Stimulated activated CD8-positive, alpha-beta memory T cell treated with anti-CD3 and anti-CD28 coated beads, Interleukin-2, amount 100 ng/mL, for 48 hours (primary cell): ENCODE measurements around the gene C11orf91.
"Not testable (repeated sequence)": the region's sequence is repeated elsewhere in the genome, so short reads cannot be mapped to it uniquely, and the experiment has no call there.

Experiments used
- DNase-seq, 2 donors: peaks; one replicate each; pipeline ENCODE4 v3.0.0-alpha.2; 2020; ENCODE audit warnings: low read depth in 2 of 2

Gene C11orf91

DNA sequence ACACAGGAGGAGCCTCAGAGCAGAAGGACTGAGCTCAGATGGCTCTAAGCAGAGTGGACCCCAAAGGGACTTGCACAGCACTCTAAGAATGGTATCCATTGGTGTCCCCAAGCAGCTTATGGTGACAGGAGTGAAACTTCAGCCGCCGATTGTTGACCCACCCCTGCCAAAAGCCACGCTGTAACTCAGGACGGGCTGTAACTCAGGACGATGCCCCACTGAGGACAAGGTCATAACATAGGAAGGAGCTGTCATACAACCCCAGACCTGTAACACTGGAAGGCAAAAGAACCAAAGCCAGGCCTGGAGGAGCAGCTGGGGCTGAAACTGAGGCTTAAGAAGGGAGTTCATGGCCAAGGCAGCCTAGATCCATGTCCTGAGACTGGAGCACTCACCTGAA, 21.4 kb upstream of the C11orf91 start:
- DNase-seq: no peak

- no peak for DNase-seq
These were observed 20.8 kb upstream of the C11orf91 start for GRCh38 chr11:33721426-33721825.

GRCh38 chr11:33719587-33719986, 19.0 kb upstream of the C11orf91 start:
- DNase-seq: no peak

DNA sequence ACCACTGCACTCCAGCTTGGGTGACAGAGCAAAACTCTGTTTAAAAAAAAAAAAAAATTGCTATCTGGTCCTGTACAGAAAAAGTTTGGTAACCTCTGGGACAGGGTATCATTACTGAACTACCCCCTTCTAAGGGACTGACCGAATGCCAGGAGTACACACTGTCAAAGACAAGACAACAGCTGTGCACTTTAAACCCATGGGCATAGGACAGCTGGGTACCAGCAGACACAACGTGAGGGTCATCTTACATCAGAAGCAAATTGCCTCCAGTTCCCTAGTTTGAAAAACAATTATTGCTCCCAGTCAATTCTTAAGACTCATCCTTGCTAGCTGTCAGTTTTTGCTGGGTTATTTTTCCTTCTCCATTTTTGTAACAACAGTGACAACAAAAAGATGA, 17.8 kb upstream of the C11orf91 start:
- DNase-seq: no peak

- no peak for DNase-seq
These were observed 15.6 kb upstream of the C11orf91 start for GRCh38 chr11:33716243-33716642.

GRCh38 chr11:33713856-33714398, 13.3 kb upstream of the C11orf91 start:
- no peak for DNase-seq

DNA sequence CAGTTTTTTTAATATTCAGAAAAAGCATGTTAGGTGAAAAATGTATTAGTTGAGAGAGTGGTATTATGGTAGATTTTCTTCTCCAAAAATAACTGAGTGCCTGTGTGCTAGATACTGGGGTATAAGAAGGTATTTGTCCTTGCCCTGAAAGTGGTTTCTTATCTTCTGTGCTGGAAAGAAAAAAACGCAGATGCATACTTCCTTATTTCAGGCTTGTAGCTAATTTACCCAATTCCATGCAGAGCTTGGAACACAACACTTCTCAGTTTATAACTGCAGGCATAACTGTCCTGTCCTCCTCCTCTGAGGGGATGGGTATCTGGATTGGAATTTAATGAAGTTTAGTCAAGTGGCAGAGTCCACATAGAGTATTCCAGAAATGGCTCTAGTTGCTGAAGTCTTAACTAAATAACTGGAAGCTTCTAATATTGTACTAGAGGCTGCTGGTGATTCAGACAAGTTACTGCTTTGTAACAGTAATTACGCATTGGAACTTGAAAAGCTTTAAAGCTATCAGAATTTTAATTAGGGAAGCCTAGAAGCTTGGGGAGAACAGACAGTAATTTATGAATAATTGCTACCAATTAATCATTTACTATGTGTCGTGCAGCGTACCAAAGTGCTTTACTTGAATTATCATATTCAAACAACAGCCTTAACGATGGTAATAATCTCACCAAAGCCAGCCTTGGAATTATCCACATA, 12.7 kb upstream of the C11orf91 start:
- DNase-seq: no peak

GRCh38 chr11:33712436-33712835, 11.8 kb upstream of the C11orf91 start:
- no peak for DNase-seq

DNA sequence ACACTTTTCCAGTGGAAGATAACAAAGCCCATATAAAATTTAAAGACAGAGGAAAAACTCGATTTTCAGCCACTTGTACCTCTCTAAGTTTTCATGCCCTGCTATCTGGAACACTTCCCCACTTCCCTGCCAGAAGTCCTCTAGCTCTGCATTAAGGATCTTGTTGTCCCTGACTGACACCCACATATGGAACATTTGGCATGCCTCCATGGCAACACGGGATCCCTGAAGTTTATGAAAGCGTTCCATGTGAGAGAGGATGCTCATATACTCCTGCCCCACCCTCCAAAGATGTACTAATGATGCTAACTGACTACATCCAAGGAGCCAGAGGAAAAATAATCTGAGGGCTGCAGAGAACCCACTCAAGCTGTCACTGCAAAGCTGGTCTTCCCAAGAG, 8.8 kb upstream of the C11orf91 start:
- DNase-seq: no peak

DNA sequence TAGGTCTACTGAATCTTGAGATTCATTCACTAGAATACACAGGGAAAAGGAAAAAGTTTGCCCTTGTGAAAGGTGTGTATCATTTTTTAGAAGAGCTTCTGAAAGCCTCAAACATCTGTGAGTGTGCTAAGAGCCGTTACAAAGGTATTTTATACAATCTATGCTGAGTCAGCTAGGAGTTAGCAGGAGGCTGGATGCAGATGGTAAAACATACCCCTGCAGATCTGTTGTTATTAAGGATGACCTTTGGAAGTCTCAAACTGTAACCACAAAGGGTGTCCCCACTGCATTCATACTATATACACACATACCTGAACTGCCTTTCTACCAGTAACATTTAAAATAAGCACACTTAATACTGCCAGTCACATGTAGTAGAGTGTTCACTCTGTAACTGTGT, 8.4 kb upstream of the C11orf91 start:
- no peak for DNase-seq

DNA sequence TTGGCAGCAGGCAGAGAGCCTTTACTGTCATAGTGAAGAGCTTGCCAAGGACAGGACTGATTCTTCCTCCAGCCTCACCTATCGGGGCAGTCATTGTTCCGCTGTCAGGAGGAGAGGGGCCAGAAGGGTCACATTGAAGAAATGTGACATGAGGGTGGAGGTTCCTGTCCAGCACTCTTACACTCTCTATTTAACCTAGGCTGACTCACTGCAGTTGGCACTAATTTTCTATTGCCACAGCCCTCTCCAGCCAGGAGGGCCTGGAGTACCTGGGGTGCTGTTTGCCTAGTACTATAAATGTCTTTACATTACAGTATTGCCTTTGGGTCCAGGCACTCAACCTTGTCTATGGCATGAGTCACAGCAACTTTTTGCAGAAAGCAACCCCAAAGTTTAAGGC, 7.2 kb upstream of the C11orf91 start:
- DNase-seq: not testable (repeated sequence)

- no peak for DNase-seq
These were observed 6.3 kb upstream of the C11orf91 start for GRCh38 chr11:33706966-33707365.

DNA sequence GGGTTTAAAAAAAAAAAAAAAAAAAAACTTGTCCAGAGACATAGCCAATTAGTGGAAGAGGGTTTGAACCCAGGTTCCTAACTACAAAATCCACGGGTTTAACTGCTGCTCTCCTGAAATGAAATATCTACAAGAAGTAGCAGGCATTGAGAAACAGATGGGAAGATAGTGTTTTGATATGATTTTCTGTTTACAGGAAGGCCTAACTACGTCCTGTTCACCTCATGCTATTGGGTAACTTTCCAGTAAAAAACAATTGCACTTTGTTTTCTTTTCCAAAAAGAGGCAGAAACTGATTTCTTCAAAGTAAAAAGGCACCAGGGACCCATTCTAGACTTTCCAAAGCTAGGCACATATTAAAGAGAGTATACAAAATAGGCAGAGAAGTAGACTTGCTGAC, 5.9 kb upstream of the C11orf91 start:
- no peak for DNase-seq

DNA sequence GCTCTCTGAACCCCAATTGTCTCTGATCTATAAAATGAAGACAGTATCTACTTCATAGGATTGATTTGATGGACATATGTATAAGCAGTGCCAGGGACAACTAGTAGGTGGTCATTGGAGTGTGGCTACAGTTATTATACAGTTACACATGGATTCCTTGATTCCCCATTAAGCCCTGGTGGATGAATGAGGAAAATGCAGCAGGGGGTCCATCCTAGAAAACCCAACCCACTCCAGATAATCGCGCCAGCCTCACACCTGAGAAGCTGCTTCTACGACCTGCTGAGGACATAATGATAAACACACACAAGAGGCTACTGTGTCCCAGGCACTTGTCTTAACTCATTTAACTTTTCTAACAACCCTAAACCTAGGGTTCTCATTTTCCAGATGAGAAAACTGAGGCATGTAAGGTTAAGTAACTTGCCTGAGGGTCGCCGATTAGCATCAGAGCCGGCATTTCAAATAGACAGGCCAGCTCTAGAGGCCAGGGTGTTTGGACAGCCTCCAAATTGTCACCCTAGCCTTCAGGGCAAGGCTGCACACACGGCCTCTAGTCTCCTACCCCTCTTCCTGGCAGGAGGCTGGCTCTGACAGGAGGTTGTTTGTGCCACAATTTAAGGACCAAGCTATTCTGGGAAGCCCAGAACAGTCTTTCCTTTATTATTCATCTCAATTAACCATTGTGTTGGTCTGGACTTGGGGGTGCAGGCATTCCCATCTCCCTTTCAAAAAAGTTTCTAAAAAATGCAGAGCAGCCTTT, 3.8 kb upstream of the C11orf91 start:
- DNase-seq: no peak

GRCh38 chr11:33703788-33704187, 3.2 kb upstream of the C11orf91 start:
- no peak for DNase-seq

DNA sequence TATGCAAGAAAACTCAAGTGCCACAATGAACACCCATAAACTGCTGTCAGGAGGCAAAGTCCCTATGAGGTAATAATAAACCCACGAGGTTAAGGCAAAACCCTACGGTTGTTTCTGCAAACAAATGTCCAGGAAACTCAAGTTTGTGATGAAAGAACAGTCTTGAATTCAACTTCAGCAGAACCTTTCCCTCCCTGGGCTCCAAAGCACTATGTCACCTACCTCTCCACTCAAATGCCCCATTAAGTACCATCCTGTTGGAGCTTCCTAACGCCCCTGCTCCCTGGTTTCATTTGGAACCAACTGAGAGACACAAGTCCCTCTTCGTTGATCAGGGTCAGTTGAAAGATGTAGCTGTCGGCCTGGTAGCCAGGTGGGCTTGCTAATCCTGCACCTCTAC, 2.6 kb upstream of the C11orf91 start:
- DNase-seq: no peak

GRCh38 chr11:33701302-33702230, 940 bp upstream of the C11orf91 start:
- no peak for DNase-seq

GRCh38 chr11:33700063-33700501, 544 bp downstream of the C11orf91 start:
- no peak for DNase-seq

DNA sequence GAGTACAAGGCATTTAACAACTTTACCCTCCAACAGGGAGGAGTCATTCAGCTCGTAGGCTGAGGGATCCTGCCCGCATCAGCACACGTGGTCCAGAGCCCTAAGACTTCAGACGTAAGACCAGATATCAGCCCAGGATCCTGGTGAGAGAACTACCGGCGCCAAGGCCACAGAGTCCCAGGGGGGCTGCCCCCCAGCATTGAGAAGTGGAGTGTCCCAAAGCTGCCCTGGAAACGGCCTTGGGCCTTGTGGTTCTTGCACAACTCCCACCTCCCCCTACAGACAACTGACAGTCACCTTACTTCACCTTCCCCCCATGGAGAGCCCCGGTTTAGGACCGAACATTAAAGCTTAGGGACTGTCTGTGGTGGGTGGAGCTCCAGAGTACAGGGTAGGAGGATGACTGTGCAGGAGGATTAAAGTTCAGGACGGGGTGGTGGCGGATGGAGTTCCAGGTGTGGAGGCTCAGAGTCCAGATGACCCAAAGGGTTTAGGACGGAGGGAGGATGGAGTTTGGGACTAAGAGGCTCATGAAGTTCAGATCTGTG, 1.0 kb downstream of the C11orf91 start:
- no peak for DNase-seq

DNA sequence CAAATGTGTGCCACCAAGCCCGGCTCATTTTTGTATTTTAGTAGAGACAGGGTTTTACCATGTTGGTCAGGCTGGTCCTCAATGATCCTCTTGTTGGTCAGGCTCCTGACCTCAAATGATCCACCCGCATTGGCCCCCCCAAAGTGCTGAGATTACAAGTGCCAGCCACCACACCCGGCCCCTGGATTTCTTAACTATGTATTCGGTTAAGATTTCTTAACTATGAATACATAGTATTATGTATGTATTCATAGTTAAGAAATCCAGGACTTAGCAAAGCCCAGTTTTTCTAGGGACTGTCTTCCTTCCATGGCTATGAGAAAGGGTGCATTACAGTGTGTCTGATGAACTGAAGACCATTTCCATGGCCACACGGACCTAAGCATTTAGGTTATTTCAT, 1.7 kb downstream of the C11orf91 start:
- DNase-seq: no peak

DNA sequence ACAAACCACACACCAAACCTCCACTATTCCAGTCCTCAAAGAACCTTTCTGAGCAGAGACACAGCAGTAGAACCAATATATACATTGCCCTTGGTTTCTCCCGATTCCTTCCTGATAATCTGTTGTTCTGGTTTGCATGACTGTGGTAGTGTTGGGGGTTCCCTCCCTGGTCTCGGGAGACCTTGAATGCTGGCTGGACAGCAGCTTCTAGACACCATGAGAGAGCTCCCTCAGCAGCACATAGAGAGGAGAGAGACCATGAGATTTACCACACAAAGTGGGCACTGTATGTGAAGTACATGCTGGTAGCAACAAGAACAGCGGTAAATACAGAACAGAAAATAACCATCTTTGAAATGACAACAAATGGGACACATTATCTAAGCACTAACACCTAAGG, 2.6 kb downstream of the C11orf91 start:
- DNase-seq: no peak
